ENCODE results near the gene TAGLN3.

TAGLN3 gene

GRCh38 chr3:111976254-111976653, 22.5 kb upstream of the TAGLN3 start:
- DNase-seq, result no peak

DNA sequence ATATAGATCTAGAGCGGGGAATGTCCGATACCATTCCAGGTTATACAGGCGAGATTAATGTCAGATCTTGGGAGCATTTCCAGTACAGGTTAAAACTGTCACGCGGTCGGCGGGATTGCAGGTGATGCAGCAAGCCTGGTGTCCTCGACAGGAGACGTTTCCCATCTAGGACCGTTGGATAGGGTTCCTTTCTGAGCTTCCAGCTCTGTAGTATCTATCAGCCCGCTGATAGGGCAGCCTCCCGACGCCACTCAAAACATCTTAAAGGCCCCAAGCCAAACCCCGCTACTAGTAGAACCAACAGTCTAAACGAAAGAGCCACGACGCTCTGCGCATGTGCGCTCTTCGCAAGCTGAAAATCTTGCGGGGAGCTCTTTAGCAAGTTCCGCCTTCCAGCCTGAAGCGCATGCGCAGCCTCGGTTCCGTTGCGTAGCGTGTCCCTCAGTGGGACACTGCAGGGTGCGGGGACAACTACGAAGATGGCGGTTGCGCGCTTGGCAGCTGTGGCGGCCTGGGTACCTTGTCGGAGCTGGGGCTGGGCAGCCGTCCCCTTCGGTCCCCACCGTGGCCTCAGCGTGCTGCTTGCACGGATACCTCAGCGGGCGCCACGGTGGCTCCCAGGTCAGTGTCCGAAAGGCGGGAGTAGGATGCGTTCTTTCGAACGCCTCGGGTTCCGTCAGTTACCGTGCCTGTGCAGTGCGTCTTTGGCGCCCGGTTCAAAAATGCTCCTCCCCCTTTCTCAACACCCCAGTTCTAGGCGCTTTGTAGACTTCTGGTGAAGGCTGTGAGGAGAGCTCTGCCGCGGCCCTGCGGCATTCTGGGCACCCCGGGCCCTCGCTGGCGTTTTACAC, 19.9 kb upstream of the TAGLN3 start, which contains the start of gene ABHD10:
Gene ABHD10 (plus strand): TSS at position 444 of the 851 bp plus-strand sequence. CDS start 36 bp downstream, at position 480.
- peak; percentile 73 to 97 (median 92) for DNase-seq

GRCh38 chr3:111979434-111980038, 19.2 kb upstream of the TAGLN3 start:
- DNase-seq, result no peak

DNA sequence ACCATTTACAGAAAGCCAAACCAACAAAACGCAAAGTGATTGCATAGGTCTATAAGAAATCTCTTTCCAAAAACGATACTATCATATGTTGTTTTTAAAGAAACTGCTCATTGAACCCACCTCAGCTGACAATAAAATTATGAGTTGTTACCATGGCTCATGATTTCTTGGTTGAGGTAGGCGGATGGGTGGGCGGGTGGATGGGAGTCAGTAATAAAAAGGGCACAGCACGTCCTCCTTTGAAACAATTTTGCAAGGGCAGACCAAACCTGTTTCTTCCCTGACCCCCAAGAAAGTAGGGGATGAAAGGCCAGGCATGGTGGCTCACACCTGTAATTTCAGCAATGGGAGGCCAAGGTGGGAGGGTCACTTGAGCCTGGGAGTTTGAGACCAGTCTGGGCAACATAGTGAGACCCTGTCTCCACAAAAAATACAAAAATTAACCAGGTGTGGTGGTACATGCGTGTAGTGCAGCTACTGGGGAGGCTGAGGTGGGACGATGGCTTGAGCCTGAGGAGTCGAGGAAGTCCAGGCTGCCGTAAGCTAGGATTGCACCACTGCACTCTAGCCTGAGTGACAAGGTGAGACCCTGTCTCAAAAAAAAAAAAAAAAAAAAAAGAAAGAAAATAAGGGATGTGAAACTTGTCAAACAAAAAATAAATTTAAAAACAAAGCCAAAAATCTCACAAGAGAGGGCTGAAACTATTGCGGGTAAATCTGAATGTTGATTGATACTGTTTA, 17.8 kb upstream of the TAGLN3 start:
- no peak for DNase-seq

DNA sequence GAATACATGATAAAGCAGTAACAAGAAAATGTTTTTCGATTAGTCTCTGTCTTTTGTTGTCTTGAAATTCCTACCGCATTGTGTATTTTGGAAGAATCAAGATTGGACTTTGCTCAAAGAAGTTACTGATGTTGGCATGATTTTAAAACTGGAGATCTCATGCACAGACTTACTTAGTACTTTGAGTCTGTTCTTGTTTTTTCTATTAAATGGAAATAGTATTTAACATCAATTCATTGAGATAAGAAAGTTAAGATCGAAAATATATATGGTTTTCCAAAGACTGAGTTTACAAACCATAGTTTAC, 17.3 kb upstream of the TAGLN3 start:
- DNase-seq, result no peak

- DNase-seq, result no peak
Observed at GRCh38 chr3:111984636-111985298, 14.0 kb upstream of the TAGLN3 start.

DNA sequence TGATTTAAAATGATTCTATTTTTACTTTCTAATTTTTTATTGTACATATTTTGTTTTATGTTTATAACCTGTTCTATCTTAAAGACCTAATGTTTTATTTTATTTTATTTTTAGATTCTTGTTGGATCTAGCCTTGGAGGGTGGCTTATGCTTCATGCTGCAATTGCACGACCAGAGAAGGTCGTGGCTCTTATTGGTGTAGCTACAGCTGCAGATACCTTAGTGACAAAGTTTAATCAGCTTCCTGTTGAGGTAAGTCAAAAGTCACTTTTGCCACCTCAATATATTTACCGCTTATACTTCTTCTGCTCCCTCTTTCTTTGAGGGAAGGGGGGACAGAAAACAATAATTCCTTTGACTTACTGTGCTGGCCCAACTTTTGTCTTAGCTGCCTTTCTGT, 11.9 kb upstream of the TAGLN3 start:
- DNase-seq, result no peak

DNA sequence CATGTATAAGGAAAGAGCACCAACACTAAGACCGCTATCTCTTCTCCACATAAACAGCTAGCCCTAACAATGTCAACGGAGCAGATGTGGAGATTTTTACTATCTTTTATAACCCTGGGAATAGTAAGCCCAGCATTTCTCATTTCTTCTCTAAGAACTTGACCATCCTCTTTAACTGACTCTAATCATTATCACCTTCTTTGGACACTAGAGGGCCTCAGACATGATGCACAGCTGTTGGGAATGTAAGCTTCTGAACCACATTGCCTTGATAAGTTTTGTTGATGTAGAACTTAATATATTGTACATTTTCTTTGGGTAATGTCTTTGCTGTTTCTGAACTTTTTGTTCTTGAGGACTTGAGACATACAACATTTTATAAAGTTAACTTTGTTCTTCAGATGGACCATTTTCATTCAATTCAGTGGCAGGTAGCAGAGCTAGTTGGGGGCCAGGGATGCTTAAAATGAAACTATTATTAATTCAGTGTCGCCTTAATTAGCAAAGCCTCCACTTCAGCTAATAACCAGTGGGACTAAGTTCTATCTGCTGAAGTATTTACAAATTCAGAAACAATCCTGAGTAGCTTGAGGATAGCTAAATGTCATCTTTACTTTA, 9.6 kb upstream of the TAGLN3 start:
- DNase-seq, result peak in 3 of 56 donors; percentile 8 to 29 (median 12)

GRCh38 chr3:111993038-111993437, 5.7 kb upstream of the TAGLN3 start:
- no peak for DNase-seq

GRCh38 chr3:111999484-112000324, 982 bp downstream of the TAGLN3 start:
- DNase-seq, result peak in 8 of 56 donors; percentile 18 to 59 (median 32)

DNA sequence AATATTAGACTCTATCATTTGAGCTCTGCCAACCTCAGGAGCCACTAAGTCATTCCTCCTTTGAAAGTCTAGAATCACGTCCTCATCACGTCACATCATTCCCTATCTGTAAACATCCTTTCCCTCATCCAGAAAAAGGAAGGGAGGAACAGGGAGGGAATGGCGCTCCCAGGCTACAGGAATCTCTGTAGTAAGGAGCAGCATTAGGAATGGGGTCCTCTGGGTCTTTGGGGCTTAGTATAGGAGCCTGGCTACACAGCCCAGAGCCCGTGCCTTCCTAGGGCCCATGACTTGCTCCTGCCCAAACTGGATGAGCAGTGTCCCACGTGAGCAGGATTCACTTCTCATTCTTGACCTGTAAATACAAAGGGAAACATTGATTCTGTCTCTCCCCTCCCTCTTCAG, 1.6 kb downstream of the TAGLN3 start:
- DNase-seq, result no peak

GRCh38 chr3:112000966-112001365, 2.2 kb downstream of the TAGLN3 start:
- peak in 1 of 56 donors; percentile 21 for DNase-seq

DNA sequence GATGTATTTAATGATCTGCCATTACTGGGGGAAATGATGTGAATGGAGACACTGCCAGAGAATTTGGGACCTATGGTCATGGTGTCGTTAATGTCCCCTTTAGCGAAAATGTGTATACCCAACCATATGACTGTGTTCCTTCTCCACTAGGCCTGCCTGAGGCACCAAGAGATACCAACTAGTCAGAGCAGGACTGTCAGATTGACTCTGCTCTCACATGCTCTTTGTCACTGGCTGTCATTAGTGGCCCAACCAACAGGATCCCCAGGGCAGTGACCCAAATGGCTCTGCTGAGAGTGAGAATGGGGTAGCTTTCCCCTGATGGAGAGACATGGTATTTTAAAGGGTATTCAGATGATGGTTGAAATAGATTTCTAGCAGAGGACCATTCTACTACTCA, 2.8 kb downstream of the TAGLN3 start:
- DNase-seq, result peak in 1 of 56 donors; percentile 13

- peak in 6 of 56 donors; percentile 15 to 58 (median 25) for DNase-seq
Observed at GRCh38 chr3:112002096-112002971, 3.6 kb downstream of the TAGLN3 start.

GRCh38 chr3:112003321-112004080, 4.8 kb downstream of the TAGLN3 start:
- DNase-seq, result no peak

GRCh38 chr3:112004187-112004586, 5.5 kb downstream of the TAGLN3 start:
- DNase-seq, result no peak

DNA sequence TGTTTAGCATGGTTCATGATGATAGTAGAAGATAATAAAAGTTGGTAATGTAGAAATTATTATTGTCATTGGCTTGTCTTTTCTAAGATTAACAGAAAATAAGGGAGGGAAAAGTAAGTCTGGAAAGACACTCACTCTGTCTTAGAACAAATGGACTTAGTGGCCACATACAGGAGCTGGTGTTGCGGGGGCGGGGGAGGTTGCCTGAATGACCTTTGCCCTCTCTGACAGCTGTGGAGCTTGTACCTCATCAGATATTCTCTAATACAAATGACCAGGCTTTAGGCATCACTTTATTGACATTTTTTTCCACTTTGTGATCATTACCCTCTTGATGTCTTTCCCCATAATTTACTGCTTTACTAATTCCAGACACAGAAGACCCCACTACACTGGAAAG, 5.9 kb downstream of the TAGLN3 start:
- no peak for DNase-seq

GRCh38 chr3:112005091-112005672, 6.5 kb downstream of the TAGLN3 start:
- no peak for DNase-seq

Data from amygdala (tissue), 56 donors.